ENCODE measurements around the gene CNTN1.
A peak's percentile ranks its signal among the peaks of the same experiment; 100 is the strongest.

Gene CNTN1

GRCh38 chr12:40691913-40692764, at the start of gene CNTN1:
TSS of gene CNTN1 (plus strand) at chr12:40692439.
- no peak for FAIRE-seq

- no peak for FAIRE-seq
Measured at GRCh38 chr12:40643506-40643905, 48.7 kb upstream of the CNTN1 start.

- FAIRE-seq = no peak
Measured at GRCh38 chr12:40643976-40644375, 48.3 kb upstream of the CNTN1 start.

- no peak for FAIRE-seq
Measured at GRCh38 chr12:40644708-40645107, 47.5 kb upstream of the CNTN1 start.

- no peak for FAIRE-seq
Measured at GRCh38 chr12:40645361-40645760, 46.9 kb upstream of the CNTN1 start.

- FAIRE-seq = peak; percentile 99
Measured at GRCh38 chr12:40646456-40646855, 45.8 kb upstream of the CNTN1 start.

- FAIRE-seq = no peak
Measured at GRCh38 chr12:40646911-40647310, 45.3 kb upstream of the CNTN1 start.

GRCh38 chr12:40647651-40648050, 44.6 kb upstream of the CNTN1 start:
- FAIRE-seq = no peak

- no peak for FAIRE-seq
Measured at GRCh38 chr12:40648519-40648918, 43.7 kb upstream of the CNTN1 start.

- FAIRE-seq = no peak
Measured at GRCh38 chr12:40650038-40650704, 42.1 kb upstream of the CNTN1 start.

- peak; percentile 96 for FAIRE-seq
Measured at GRCh38 chr12:40655451-40655850, 36.8 kb upstream of the CNTN1 start.

GRCh38 chr12:40662366-40662765, 29.9 kb upstream of the CNTN1 start:
- FAIRE-seq = no peak

GRCh38 chr12:40663781-40664180, 28.5 kb upstream of the CNTN1 start:
- no peak for FAIRE-seq

GRCh38 chr12:40668099-40668529, 24.1 kb upstream of the CNTN1 start:
- no peak for FAIRE-seq

GRCh38 chr12:40672741-40673271, 19.4 kb upstream of the CNTN1 start:
- FAIRE-seq = peak; percentile 97

- FAIRE-seq = no peak
Measured at GRCh38 chr12:40681148-40681547, 11.1 kb upstream of the CNTN1 start.

- FAIRE-seq = no peak
Measured at GRCh38 chr12:40684986-40685385, 7.3 kb upstream of the CNTN1 start.

GRCh38 chr12:40688085-40688725, 4.0 kb upstream of the CNTN1 start:
- no peak for FAIRE-seq

GRCh38 chr12:40689576-40689975, 2.7 kb upstream of the CNTN1 start:
- no peak for FAIRE-seq

- FAIRE-seq = no peak
Measured at GRCh38 chr12:40692765-40693206, 547 bp downstream of the CNTN1 start.

GRCh38 chr12:40693207-40693821, 1.1 kb downstream of the CNTN1 start:
- no peak for FAIRE-seq

GRCh38 chr12:40697566-40698259, 5.5 kb downstream of the CNTN1 start:
- no peak for FAIRE-seq
